HepG2 (cell line): ENCODE measurements around the gene PGK2. TPM values are rescaled to one million over a fixed set of nuclear protein-coding genes. Genes with fewer than 3 reads are reported as not detected.

ENCODE experiments used
- ARID2 ChIP-seq: sonication (generic); formaldehyde crosslinking; IDR thresholded peaks from 2 replicates; pipeline ENCODE4 v1.8.1; 2022; ENCODE audit warnings: mild to moderate bottlenecking, missing genetic modification reagents, borderline replicate concordance
- DPF2 ChIP-seq: sonication (generic); formaldehyde crosslinking; IDR thresholded peaks from 2 replicates; pipeline ENCODE4 v1.4.0; 2020; ENCODE audit warnings: mild to moderate bottlenecking, low read depth, missing genetic modification reagents, borderline replicate concordance
- FOXO4 ChIP-seq: sonication (generic); formaldehyde crosslinking; conservative IDR thresholded peaks from 2 replicates; pipeline ENCODE4 v1.8.1; 2023; ENCODE audit warnings: missing genetic modification reagents
- GRHL1 ChIP-seq: sonication (generic); formaldehyde crosslinking; conservative IDR thresholded peaks from 2 replicates; pipeline ENCODE4 v1.8.0; 2022; ENCODE audit warnings: missing genetic modification reagents
- HCFC1 ChIP-seq: fragments of 150-350 bp; IDR thresholded peaks from 2 replicates; pipeline ENCODE4 v1.6.1; 2014; ENCODE audit warnings: low read depth, low read length
- PHF20 ChIP-seq: sonication (generic); formaldehyde crosslinking; IDR thresholded peaks from 2 replicates; pipeline ENCODE4 v1.5.0; 2020; ENCODE audit warnings: mild to moderate bottlenecking, missing genetic modification reagents
- SMAD3 ChIP-seq: sonication (generic); formaldehyde crosslinking; IDR thresholded peaks from 2 replicates; pipeline ENCODE4 v1.4.0; 2020; ENCODE audit warnings: missing genetic modification reagents
- YY1 ChIP-seq: IDR thresholded peaks from 2 replicates; pipeline ENCODE4 v1.6.1; 2011; ENCODE audit warnings: low read length, low read depth, moderate library complexity, mild to moderate bottlenecking; ENCODE audit not compliant: insufficient read depth, insufficient replicate concordance
- ZBTB10 ChIP-seq: sonication (generic); formaldehyde crosslinking; IDR thresholded peaks from 2 replicates; pipeline ENCODE4 v1.4.0; 2020; ENCODE audit warnings: missing genetic modification reagents, borderline replicate concordance
- ZBTB4 ChIP-seq: sonication (generic); formaldehyde crosslinking; IDR thresholded peaks from 2 replicates; pipeline ENCODE4 v1.4.0; 2020; ENCODE audit warnings: missing genetic modification reagents, mild to moderate bottlenecking, borderline replicate concordance
- ZNF207 ChIP-seq: fragments of 450-650 bp; IDR thresholded peaks from 2 replicates; pipeline ENCODE4 v1.6.1; 2016; ENCODE audit warnings: antibody characterized with exemption, borderline replicate concordance
- ZNF468 ChIP-seq: sonication (generic); formaldehyde crosslinking; IDR thresholded peaks from 2 replicates; pipeline ENCODE4 v1.8.0; 2022; ENCODE audit warnings: mild to moderate bottlenecking, moderate library complexity, missing genetic modification reagents
- ZNF556 ChIP-seq: sonication (generic); formaldehyde crosslinking; IDR thresholded peaks from 2 replicates; pipeline ENCODE4 v1.4.0; 2020; ENCODE audit warnings: mild to moderate bottlenecking, missing genetic modification reagents, borderline replicate concordance
- ZNF567 ChIP-seq: sonication (generic); formaldehyde crosslinking; IDR thresholded peaks from 2 replicates; pipeline ENCODE4 v1.8.1; 2023; ENCODE audit warnings: mild to moderate bottlenecking, missing genetic modification reagents, borderline replicate concordance
- ZNF570 ChIP-seq: sonication (generic); formaldehyde crosslinking; IDR thresholded peaks from 2 replicates; pipeline ENCODE4 v1.4.0; 2020; ENCODE audit warnings: mild to moderate bottlenecking, missing genetic modification reagents, borderline replicate concordance
- ZNF747 ChIP-seq: sonication (generic); formaldehyde crosslinking; IDR thresholded peaks from 2 replicates; pipeline ENCODE4 v1.8.1; 2023; ENCODE audit warnings: missing genetic modification reagents, mild to moderate bottlenecking, borderline replicate concordance
- polyA plus RNA-seq, 8 experiments: library from polyadenylated mRNA; depleted of rRNA in 3 of 8; stranded (reverse) in 7 of 8; unstranded in 1 of 8; fragments of >200 nt; fragmentation: Illumina TruSeq in 4 of 8; extraction: Trizol in 4 of 8; gene quantifications; 2 replicates each; pipeline versions ENCODE4 v1.2.1 to v1.2.3, GENCODE V29; 2011 to 2016; ENCODE audit warnings: low read depth in 4 of 8, missing spikeins in 1 of 8, mixed read lengths in 1 of 8; ENCODE audit not compliant: insufficient read depth in 1 of 8
- total RNA-seq, 5 experiments: library from RNA; depleted of rRNA; stranded (reverse); fragments of >200 nt; fragmentation: Illumina TruSeq; extraction: Trizol; gene quantifications; 2 replicates each; pipeline ENCODE4 v1.2.3, GENCODE V29; 2016; ENCODE audit warnings: low read depth in 1 of 5
- TF ChIP-seq, protein P1 (sequence below): sonication (generic); formaldehyde crosslinking; IDR thresholded peaks from 2 replicates; pipeline ENCODE4 v1.5.0; 2020; ENCODE audit warnings: missing genetic modification reagents, mild to moderate bottlenecking, borderline replicate concordance
- TF ChIP-seq, protein P2 (sequence below): sonication (generic); formaldehyde crosslinking; IDR thresholded peaks from 2 replicates; pipeline ENCODE4 v1.5.1; 2020; ENCODE audit warnings: missing genetic modification reagents, mild to moderate bottlenecking, borderline replicate concordance

Gene PGK2
- total and polyA plus RNA-seq, 2 of the 13 experiments (the other 11 are each of a cell fraction or from before 2014, with no cell fraction given) = not detected

GRCh38 chr6:49766762-49767161 is 20.3 kb downstream of the PGK2 start (continued):
- TF ChIP-seq ZNF570 (CRISPR knock-in tag) = no peak
- no peak for TF ChIP-seq FOXO4 (CRISPR knock-in tag)
- 0 out of 2 replicates have a peak, but pooled peaks have one; percentile 50 for TF ChIP-seq ZNF556 (CRISPR knock-in tag)
- TF ChIP-seq, protein P1, sequence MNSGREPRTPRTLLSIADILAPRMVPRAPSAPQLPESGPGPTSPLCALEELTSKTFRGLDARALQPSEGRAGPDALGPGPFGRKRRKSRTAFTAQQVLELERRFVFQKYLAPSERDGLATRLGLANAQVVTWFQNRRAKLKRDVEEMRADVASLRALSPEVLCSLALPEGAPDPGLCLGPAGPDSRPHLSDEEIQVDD (CRISPR knock-in tag) = no peak
- no peak for TF ChIP-seq ZNF468 (CRISPR knock-in tag)
- TF ChIP-seq PHF20 (CRISPR knock-in tag) = no peak
- TF ChIP-seq DPF2 (CRISPR knock-in tag) = peak; percentile 74
- TF ChIP-seq ZBTB4 (CRISPR knock-in tag) = no peak
- no peak for TF ChIP-seq ARID2 (CRISPR knock-in tag)
- TF ChIP-seq GRHL1 = no peak
- TF ChIP-seq, protein P2, sequence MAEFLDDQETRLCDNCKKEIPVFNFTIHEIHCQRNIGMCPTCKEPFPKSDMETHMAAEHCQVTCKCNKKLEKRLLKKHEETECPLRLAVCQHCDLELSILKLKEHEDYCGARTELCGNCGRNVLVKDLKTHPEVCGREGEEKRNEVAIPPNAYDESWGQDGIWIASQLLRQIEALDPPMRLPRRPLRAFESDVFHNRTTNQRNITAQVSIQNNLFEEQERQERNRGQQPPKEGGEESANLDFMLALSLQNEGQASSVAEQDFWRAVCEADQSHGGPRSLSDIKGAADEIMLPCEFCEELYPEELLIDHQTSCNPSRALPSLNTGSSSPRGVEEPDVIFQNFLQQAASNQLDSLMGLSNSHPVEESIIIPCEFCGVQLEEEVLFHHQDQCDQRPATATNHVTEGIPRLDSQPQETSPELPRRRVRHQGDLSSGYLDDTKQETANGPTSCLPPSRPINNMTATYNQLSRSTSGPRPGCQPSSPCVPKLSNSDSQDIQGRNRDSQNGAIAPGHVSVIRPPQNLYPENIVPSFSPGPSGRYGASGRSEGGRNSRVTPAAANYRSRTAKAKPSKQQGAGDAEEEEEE = no peak
- TF ChIP-seq ZNF207 = no peak
- peak; percentile 72; the same call in 1 of the 2 replicates for TF ChIP-seq SMAD3 (CRISPR knock-in tag)
- TF ChIP-seq YY1 = no peak
- no peak for TF ChIP-seq ZBTB10
- no peak for TF ChIP-seq ZNF747 (CRISPR knock-in tag)
- TF ChIP-seq ZNF567 = no peak
- TF ChIP-seq HCFC1 = no peak
